WERI-Rb-1 (cell line): ENCODE measurements around the gene SORCS2.

ENCODE experiments used
- DNase-seq: peaks from one replicate; pipeline ENCODE4 v3.0.0-alpha.2; 2020
- H3K27ac ChIP-seq: fragments of 250-450 bp; sonication (Bioruptor Pico); 2 replicates; pipeline ENCODE4 v1.5.1; 2020; ENCODE audit warnings: mild to moderate bottlenecking, moderate library complexity
- H3K27me3 ChIP-seq: fragments of 250-450 bp; sonication (Bioruptor Pico); 2 replicates; pipeline ENCODE4 v1.5.1; 2021; ENCODE audit warnings: mild to moderate bottlenecking, low read depth, moderate library complexity; ENCODE audit not compliant: insufficient read depth, severe bottlenecking
- H3K36me3 ChIP-seq: fragments of 250-450 bp; sonication (Bioruptor Pico); 2 replicates; pipeline ENCODE4 v1.5.1; 2020; ENCODE audit warnings: mild to moderate bottlenecking, moderate library complexity
- H3K4me3 ChIP-seq: 2 replicates; pipeline ENCODE4 v1.5.1; 2011; ENCODE audit warnings: low read depth, mild to moderate bottlenecking, control low read depth, low read length
- H3K9me3 ChIP-seq: fragments of 250-450 bp; sonication (Bioruptor Pico); 2 replicates; pipeline ENCODE4 v1.5.1; 2021; ENCODE audit warnings: mild to moderate bottlenecking, moderate library complexity; ENCODE audit not compliant: severe bottlenecking
- CTCF ChIP-seq: IDR thresholded peaks from 2 replicates; pipeline ENCODE4 v1.5.1; 2011; ENCODE audit warnings: low read depth, mild to moderate bottlenecking, control low read depth, inconsistent platforms, low read length

The SORCS2 gene

GRCh38 chr4:7518871-7519637 is 326.7 kb downstream of the SORCS2 start:
- no peaks in the 10 kb centered on the region for H3K9me3 ChIP-seq
- H3K36me3 ChIP-seq = peaks cover 17% of the 10 kb centered on the region
- no peak for DNase-seq
- H3K27ac ChIP-seq = no peak overlapping the region
- H3K4me3 ChIP-seq = no peak overlapping the region
- TF ChIP-seq CTCF = no peak
- no peaks in the 10 kb centered on the region for H3K27me3 ChIP-seq

GRCh38 chr4:7519638-7520376 is 327.5 kb downstream of the SORCS2 start:
- no peak overlapping the region for H3K27ac ChIP-seq
- no peaks in the 10 kb centered on the region for H3K27me3 ChIP-seq
- H3K9me3 ChIP-seq = no peaks in the 10 kb centered on the region

GRCh38 chr4:7521666-7522065 is 329.3 kb downstream of the SORCS2 start:
- no peak overlapping the region for H3K27ac ChIP-seq
- H3K9me3 ChIP-seq = no peaks in the 10 kb centered on the region
- TF ChIP-seq CTCF = no peak
- no peak for DNase-seq
- H3K36me3 ChIP-seq = peaks cover 17% of the 10 kb centered on the region
- no peak overlapping the region for H3K4me3 ChIP-seq
- no peaks in the 10 kb centered on the region for H3K27me3 ChIP-seq

More at GRCh38 chr4:7519638-7520376, 327.5 kb downstream of the SORCS2 start:
- TF ChIP-seq CTCF = 0 out of 2 replicates have a peak, but pooled peaks have one; percentile 3
- Histone ChIP-seq H3K36me3 (peaks cover 17% of the 10 kb centered on the region), H3K4me3 (no peak overlapping the region)
- DNase-seq = no peak

GRCh38 chr4:7522452-7523220 is 330.3 kb downstream of the SORCS2 start:
- no peak for TF ChIP-seq CTCF
- no peak overlapping the region for H3K4me3 ChIP-seq
- H3K36me3 ChIP-seq = peaks cover 13% of the 10 kb centered on the region
- DNase-seq = no peak
- no peak overlapping the region for H3K27ac ChIP-seq
- H3K9me3 ChIP-seq = no peaks in the 10 kb centered on the region
- no peaks in the 10 kb centered on the region for H3K27me3 ChIP-seq

- Histone ChIP-seq H3K4me3 (no peak overlapping the region), H3K27ac (no peak overlapping the region), H3K36me3 (peaks cover 8% of the 10 kb centered on the region), H3K9me3 (no peaks in the 10 kb centered on the region), H3K27me3 (no peaks in the 10 kb centered on the region)
- no peak for TF ChIP-seq CTCF
- no peak for DNase-seq
Observed at GRCh38 chr4:7523526-7523925, 331.2 kb downstream of the SORCS2 start.
